ENCODE measurements around the gene IGSF6. TPM values are rescaled to one million over a fixed set of nuclear protein-coding genes. Genes with fewer than 3 reads are reported as not detected.

Gene IGSF6
- polyA plus RNA-seq, 1 donor from 2014 or later, result not detected

DNA sequence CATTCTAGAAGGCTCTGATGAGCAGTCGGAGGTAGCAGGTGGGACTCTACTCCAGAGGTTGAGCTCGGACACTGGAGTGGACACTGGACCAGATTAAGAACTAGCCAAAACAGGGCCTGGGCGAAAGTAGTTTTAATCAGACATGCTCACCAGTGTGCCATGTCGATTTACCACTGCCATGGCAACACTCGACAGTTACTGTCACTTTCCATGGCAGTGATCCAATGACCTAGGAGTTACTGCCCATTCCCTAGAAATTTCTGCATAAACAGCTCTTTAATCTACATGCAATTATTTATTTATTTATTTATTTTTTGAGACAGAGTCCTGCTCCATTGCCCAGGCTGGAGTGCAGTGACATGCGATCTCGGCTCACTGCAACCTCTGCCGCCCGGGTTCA is 60.2 kb downstream of the IGSF6 start:
- Histone ChIP-seq H3K27ac (ENCODE audit: low read length) (no peak overlapping the region), H3K4me2 (ENCODE audit: low read length) (no peak overlapping the region), H3K79me2 (replicated peaks; ENCODE audit: insufficient read depth, low read length) (no peaks in the 10 kb centered on the region), H4K20me1 (ENCODE audit: insufficient read depth) (no peaks in the 10 kb centered on the region), H3F3A (ENCODE audit: insufficient read depth, low read length, poor library complexity, severe bottlenecking) (no peaks in the 10 kb centered on the region), H3K9ac (ENCODE audit: low read length) (no peak overlapping the region), H2AFZ (ENCODE audit: low read depth, low read length) (no peak overlapping the region), H3K4me3 (ENCODE audit: low read length) (no peak overlapping the region), H3K9me2 (ENCODE audit: insufficient read depth, low read length) (no peaks in the 10 kb centered on the region), H3K27me3 (ENCODE audit: insufficient read depth, low read depth, low read length) (no peaks in the 10 kb centered on the region), H3K9me3 (ENCODE audit: low read length) (no peaks in the 10 kb centered on the region), H3K36me3 (ENCODE audit: insufficient read depth, low read length) (no peaks in the 10 kb centered on the region)
- TF ChIP-seq SMC3 (conservative IDR thresholded peaks at IDR 0.05; ENCODE audit: poor library complexity), result no peak
- TF ChIP-seq POLR2AphosphoS5 (IDR thresholded peaks at IDR 0.05), result no peak
- no peak for TF ChIP-seq MXI1 (conservative IDR thresholded peaks at IDR 0.05; ENCODE audit: poor library complexity, severe bottlenecking)
- TF ChIP-seq, protein P1, sequence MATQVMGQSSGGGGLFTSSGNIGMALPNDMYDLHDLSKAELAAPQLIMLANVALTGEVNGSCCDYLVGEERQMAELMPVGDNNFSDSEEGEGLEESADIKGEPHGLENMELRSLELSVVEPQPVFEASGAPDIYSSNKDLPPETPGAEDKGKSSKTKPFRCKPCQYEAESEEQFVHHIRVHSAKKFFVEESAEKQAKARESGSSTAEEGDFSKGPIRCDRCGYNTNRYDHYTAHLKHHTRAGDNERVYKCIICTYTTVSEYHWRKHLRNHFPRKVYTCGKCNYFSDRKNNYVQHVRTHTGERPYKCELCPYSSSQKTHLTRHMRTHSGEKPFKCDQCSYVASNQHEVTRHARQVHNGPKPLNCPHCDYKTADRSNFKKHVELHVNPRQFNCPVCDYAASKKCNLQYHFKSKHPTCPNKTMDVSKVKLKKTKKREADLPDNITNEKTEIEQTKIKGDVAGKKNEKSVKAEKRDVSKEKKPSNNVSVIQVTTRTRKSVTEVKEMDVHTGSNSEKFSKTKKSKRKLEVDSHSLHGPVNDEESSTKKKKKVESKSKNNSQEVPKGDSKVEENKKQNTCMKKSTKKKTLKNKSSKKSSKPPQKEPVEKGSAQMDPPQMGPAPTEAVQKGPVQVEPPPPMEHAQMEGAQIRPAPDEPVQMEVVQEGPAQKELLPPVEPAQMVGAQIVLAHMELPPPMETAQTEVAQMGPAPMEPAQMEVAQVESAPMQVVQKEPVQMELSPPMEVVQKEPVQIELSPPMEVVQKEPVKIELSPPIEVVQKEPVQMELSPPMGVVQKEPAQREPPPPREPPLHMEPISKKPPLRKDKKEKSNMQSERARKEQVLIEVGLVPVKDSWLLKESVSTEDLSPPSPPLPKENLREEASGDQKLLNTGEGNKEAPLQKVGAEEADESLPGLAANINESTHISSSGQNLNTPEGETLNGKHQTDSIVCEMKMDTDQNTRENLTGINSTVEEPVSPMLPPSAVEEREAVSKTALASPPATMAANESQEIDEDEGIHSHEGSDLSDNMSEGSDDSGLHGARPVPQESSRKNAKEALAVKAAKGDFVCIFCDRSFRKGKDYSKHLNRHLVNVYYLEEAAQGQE (IDR thresholded peaks at IDR 0.05; ENCODE audit: borderline replicate concordance), result no peak

DNA sequence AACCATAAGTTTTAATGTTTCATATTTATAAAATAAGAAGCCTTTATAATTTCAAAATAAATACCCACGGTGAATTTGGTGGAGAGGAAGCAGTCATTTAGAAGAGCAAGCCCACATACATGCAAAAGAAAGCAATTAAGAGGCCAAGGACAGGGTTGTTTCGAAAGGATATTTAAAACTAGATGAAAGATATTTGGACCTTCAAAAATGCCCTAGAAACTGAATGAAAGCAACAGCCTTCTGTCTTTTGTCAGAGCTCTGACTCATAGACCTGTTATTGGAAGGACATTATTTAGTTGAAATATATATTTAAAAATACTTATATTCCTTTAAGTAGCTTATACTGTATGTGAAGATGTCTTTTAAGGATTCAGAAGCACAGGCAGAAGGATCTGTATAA is 61.6 kb downstream of the IGSF6 start:
- no peaks in the 10 kb centered on the region for H4K20me1 ChIP-seq (ENCODE audit: insufficient read depth)
- H3K79me2 ChIP-seq (replicated peaks; ENCODE audit: insufficient read depth, low read length), result no peaks in the 10 kb centered on the region
- H3K4me2 ChIP-seq (ENCODE audit: low read length), result no peak overlapping the region
- H3K9ac ChIP-seq (ENCODE audit: low read length), result no peak overlapping the region
- H3K27me3 ChIP-seq (ENCODE audit: insufficient read depth, low read depth, low read length), result no peaks in the 10 kb centered on the region
- H3K27ac ChIP-seq (ENCODE audit: low read length), result no peak overlapping the region
- no peaks in the 10 kb centered on the region for H3K9me3 ChIP-seq (ENCODE audit: low read length)
- TF ChIP-seq, protein P2, sequence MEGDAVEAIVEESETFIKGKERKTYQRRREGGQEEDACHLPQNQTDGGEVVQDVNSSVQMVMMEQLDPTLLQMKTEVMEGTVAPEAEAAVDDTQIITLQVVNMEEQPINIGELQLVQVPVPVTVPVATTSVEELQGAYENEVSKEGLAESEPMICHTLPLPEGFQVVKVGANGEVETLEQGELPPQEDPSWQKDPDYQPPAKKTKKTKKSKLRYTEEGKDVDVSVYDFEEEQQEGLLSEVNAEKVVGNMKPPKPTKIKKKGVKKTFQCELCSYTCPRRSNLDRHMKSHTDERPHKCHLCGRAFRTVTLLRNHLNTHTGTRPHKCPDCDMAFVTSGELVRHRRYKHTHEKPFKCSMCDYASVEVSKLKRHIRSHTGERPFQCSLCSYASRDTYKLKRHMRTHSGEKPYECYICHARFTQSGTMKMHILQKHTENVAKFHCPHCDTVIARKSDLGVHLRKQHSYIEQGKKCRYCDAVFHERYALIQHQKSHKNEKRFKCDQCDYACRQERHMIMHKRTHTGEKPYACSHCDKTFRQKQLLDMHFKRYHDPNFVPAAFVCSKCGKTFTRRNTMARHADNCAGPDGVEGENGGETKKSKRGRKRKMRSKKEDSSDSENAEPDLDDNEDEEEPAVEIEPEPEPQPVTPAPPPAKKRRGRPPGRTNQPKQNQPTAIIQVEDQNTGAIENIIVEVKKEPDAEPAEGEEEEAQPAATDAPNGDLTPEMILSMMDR (IDR thresholded peaks at IDR 0.05; ENCODE audit: poor library complexity, severe bottlenecking), result no peak
- no peak for TF ChIP-seq TAF1 (IDR thresholded peaks at IDR 0.05; ENCODE audit: low read depth)
- TF ChIP-seq RAD21 (conservative IDR thresholded peaks at IDR 0.05), result no peak
- TF ChIP-seq EP300 (conservative IDR thresholded peaks at IDR 0.05; ENCODE audit: poor library complexity, severe bottlenecking), result no peak
- TF ChIP-seq EZH2 (IDR thresholded peaks at IDR 0.05; ENCODE audit: borderline replicate concordance, insufficient read depth, low read length, poor library complexity, severe bottlenecking), result no peak
- TF ChIP-seq, protein P1 (IDR thresholded peaks at IDR 0.05; ENCODE audit: borderline replicate concordance), result no peak
- no peak for TF ChIP-seq MXI1 (conservative IDR thresholded peaks at IDR 0.05; ENCODE audit: poor library complexity, severe bottlenecking)
- no peak for TF ChIP-seq SMC3 (conservative IDR thresholded peaks at IDR 0.05; ENCODE audit: poor library complexity)
- no peak for TF ChIP-seq POLR2AphosphoS5 (IDR thresholded peaks at IDR 0.05)
- no peaks in the 10 kb centered on the region for H3K36me3 ChIP-seq (ENCODE audit: insufficient read depth, low read length)
- no peaks in the 10 kb centered on the region for H3K9me2 ChIP-seq (ENCODE audit: insufficient read depth, low read length)
- no peaks in the 10 kb centered on the region for H3F3A ChIP-seq (ENCODE audit: insufficient read depth, low read length, poor library complexity, severe bottlenecking)
- H2AFZ ChIP-seq (ENCODE audit: low read depth, low read length), result no peak overlapping the region
- H3K4me3 ChIP-seq (ENCODE audit: low read length), result no peak overlapping the region

Data from neural cell (in vitro differentiated cells).